SK-N-MC (cell line): ENCODE results near the gene C2CD3.
"Not testable (repeated sequence)": the region's sequence is repeated elsewhere in the genome, so short reads cannot be mapped to it uniquely, and the experiment has no call there.

ENCODE experiments used
- DNase-seq: peaks from one replicate; pipeline ENCODE4 v3.0.0-alpha.2; 2011; ENCODE audit warnings: low read depth, low spot score
- H3K27ac ChIP-seq: fragments of 200-600 bp; sonication (generic); 2 replicates; pipeline ENCODE4 v1.5.1; 2016; ENCODE audit warnings: mixed run types
- H3K36me3 ChIP-seq: fragments of 200-600 bp; sonication (generic); 2 replicates; pipeline ENCODE4 v1.6.1; 2017; ENCODE audit warnings: antibody characterized with exemption, low read length, mixed read lengths; ENCODE audit not compliant: insufficient read depth
- H3K4me3 ChIP-seq: fragments of 200-600 bp; sonication (generic); 2 replicates; pipeline ENCODE4 v1.5.1; 2016
- H3K9ac ChIP-seq: fragments of 200-600 bp; sonication (generic); 2 replicates; pipeline ENCODE4 v1.8.0; 2017; ENCODE audit warnings: mixed run types, mixed read lengths; ENCODE audit not compliant: insufficient read length
- H3K9me3 ChIP-seq: fragments of 200-600 bp; sonication (generic); 2 replicates; pipeline ENCODE4 v1.6.1; 2017; ENCODE audit warnings: low read depth, mild to moderate bottlenecking, antibody characterized with exemption, low read length, moderate library complexity, mixed read lengths
- EZH2 ChIP-seq: fragments of 200-600 bp; sonication (generic); IDR thresholded peaks from one replicate; pipeline ENCODE4 v1.6.1; 2017; ENCODE audit warnings: antibody characterized with exemption
- FOXP2 ChIP-seq: optimal IDR thresholded peaks from 2 replicates; pipeline ENCODE3; 2011; ENCODE audit warnings: mild to moderate bottlenecking, moderate library complexity; ENCODE audit not compliant: insufficient read depth; ENCODE audit errors: extremely low read length, control extremely low read depth
- POLR2AphosphoS5 ChIP-seq: IDR thresholded peaks from 2 replicates; pipeline ENCODE4 v1.6.1; 2012; ENCODE audit warnings: mild to moderate bottlenecking, low read depth, low read length, borderline replicate concordance

Gene C2CD3

GRCh38 chr11:74091549-74091948 is 79.3 kb downstream of the C2CD3 start:
- DNase-seq, result no peak
- TF ChIP-seq FOXP2, result no peak
- no peak for TF ChIP-seq EZH2
- no peak for TF ChIP-seq POLR2AphosphoS5
- H3K9me3 ChIP-seq, result no peaks in the 10 kb centered on the region
- no peak overlapping the region for H3K4me3 ChIP-seq
- peaks cover 55% of the 10 kb centered on the region for H3K36me3 ChIP-seq
- no peak overlapping the region for H3K27ac ChIP-seq
- H3K9ac ChIP-seq, result no peak overlapping the region

DNA sequence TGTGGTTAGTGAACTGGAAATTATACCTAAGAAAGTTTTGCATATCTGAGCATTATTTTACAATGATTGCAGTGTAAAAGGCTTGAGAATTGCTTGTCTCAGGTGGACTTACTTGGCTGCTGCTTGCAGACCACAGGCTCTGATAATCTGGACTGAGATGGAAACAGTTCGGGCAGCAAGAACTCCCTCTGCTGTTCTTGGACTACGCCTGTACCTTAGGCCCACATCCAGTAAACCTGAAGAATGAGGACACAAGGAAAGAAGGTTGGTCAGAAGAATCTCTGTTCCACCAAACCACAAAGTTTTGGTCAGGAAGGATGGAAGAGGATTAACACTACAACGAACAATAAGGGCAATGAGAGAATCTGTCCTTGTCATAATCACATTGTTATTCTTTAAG is 80.1 kb downstream of the C2CD3 start:
- Histone ChIP-seq H3K27ac (no peak overlapping the region), H3K9ac (no peak overlapping the region), H3K36me3 (peaks cover 61% of the 10 kb centered on the region), H3K4me3 (no peak overlapping the region), H3K9me3 (no peaks in the 10 kb centered on the region)
- no peak for TF ChIP-seq EZH2
- no peak for TF ChIP-seq FOXP2
- TF ChIP-seq POLR2AphosphoS5, result no peak
- DNase-seq, result no peak

DNA sequence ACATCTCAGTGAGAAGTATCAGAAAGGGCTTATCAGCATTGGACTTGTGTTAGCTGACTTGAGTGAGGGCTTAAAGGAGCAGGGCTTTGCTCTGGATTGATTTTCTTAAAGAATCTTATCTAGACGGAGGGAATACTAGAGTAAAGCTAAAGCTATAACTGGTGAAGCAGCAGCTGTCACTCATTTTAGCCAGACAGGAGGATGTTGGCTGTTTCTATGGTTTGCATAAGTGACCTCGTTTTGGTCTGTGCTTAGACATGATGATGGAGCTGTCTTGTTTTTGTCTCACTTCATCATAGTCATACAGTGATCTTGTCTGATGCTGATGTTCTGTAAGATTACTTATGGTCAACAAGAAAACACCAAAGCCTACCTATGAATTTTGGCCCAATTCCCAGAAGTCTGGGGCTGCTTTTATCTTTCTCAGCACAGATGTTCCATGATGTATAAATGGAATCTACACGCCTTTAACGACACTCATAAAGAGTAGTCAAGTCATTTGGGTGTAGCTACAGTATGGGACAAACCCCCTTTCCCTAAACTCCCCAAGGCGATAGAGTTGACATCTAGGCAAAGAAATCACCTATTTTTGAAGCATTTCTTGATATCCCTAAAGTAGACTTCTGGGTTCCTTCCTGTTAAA is 84.4 kb downstream of the C2CD3 start:
- H3K36me3 ChIP-seq, result peaks cover 47% of the 10 kb centered on the region
- no peaks in the 10 kb centered on the region for H3K9me3 ChIP-seq
- H3K27ac ChIP-seq, result no peak overlapping the region
- no peak for TF ChIP-seq FOXP2
- DNase-seq, result no peak
- no peak overlapping the region for H3K4me3 ChIP-seq
- H3K9ac ChIP-seq, result no peak overlapping the region

DNA sequence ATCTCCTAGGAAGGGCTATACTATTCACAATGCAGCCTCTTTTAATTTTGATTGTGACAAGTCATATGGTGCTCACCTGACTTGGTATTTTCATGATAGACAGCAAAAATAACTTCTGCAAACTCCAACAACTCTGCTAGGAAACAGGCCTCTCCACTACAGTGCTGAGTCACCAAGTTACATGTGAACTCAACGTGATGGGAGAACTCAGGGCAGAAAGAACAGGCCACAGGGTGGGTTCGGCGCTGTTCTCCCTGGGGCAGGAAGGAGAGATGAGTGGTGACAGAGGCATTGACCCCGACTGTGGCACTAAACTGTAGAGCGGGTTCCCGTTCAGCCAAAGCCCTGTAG is 85.3 kb downstream of the C2CD3 start:
- peaks cover 44% of the 10 kb centered on the region for H3K36me3 ChIP-seq
- H3K27ac ChIP-seq, result no peak overlapping the region
- H3K4me3 ChIP-seq, result no peak overlapping the region
- H3K9ac ChIP-seq, result no peak overlapping the region
- no peak for DNase-seq
- H3K9me3 ChIP-seq, result no peaks in the 10 kb centered on the region
- no peak for TF ChIP-seq POLR2AphosphoS5
- no peak for TF ChIP-seq FOXP2
- no peak for TF ChIP-seq EZH2

DNA sequence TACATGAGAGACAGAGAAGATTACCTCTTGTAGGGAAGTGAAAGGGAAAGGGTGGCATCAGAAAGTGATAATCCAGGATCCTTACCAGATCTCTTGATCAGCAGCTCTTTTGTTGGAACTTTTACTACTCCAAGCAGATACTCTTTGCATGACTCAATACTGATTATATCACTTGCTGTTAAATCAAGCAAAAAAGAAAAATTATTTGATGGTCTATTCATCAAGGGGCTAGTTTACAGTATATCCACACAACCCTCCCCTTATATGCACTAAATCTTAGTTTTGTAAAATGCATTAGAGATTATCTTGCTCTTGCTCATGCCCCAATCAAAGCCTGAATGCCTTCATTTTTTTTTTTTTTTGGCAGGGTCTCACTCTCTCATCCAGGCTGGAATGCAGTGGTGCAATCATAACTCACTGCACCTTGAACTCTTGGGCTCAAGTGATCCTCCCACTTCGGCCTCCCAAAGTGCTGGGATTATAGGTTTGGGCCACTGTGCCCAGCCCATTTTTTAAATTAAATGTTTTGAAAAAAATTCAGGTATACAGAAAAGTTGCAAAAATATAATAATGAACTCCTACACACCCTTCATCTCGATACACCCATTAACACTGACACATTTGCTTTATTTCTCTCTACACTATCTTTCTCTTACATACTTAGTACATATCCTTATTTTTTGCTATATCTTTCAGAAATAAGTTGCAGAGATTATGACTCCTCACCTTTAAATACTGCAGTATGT is 85.8 kb downstream of the C2CD3 start:
- H3K36me3 ChIP-seq, result peaks cover 38% of the 10 kb centered on the region

DNA sequence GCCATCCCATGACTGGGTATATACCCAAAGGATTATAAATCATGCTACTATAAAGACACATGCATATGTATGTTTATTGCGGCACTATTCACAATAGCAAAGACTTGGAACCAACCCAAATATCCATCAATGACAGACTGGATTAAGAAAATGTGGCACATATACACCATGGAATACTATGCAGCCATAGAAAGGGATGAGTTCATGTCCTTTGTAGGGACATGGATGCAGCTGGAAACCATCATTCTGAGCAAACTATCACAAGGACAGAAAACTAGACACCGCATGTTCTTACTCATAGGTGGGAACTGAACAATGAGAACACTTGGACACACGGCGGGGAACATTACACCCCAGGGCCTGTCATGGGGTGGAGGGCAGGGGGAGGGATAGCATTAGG is 86.9 kb downstream of the C2CD3 start:
- H3K27ac ChIP-seq, H3K9ac ChIP-seq, H3K4me3 ChIP-seq, H3K9me3 ChIP-seq, DNase-seq: not testable (repeated sequence)
- peaks cover 28% of the 10 kb centered on the region for H3K36me3 ChIP-seq

More for the DNA sequence above, 85.8 kb downstream of the C2CD3 start:
- TF ChIP-seq POLR2AphosphoS5, result no peak
- no peak for TF ChIP-seq FOXP2
- no peak for TF ChIP-seq EZH2
- no peak overlapping the region for H3K27ac ChIP-seq
- no peak overlapping the region for H3K9ac ChIP-seq
- no peaks in the 10 kb centered on the region for H3K9me3 ChIP-seq
- no peak for DNase-seq
- no peak overlapping the region for H3K4me3 ChIP-seq

DNA sequence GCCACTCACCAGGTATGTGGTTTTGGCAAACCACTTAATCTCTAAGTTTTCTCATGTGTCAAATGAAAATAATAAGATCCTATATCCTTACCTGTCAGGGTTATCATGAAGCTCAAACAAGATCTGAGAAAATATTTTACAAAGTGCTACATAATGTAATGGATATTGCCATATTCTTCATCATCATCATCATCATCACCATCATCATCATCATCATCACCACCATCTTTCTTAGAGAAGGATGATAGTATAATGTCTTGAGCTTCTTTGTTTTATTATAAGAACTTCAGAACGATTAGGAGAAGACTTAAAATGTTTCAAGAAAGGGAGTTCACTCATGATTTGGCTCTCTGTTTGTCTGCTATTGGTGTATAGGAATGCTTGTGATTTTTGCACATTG is 89.4 kb downstream of the C2CD3 start:
- Histone ChIP-seq H3K9ac (no peak overlapping the region), H3K27ac (no peak overlapping the region), H3K9me3 (no peaks in the 10 kb centered on the region), H3K36me3 (peaks cover 33% of the 10 kb centered on the region), H3K4me3 (no peak overlapping the region)
- DNase-seq, result no peak
- TF ChIP-seq EZH2 (no peak), FOXP2 (no peak), POLR2AphosphoS5 (no peak)

GRCh38 chr11:74077193-74077592 is 93.6 kb downstream of the C2CD3 start:
- H3K9ac ChIP-seq, result no peak overlapping the region
- H3K9me3 ChIP-seq, result no peaks in the 10 kb centered on the region
- H3K27ac ChIP-seq, result no peak overlapping the region
- no peak for DNase-seq
- no peak overlapping the region for H3K4me3 ChIP-seq
- peaks cover 30% of the 10 kb centered on the region for H3K36me3 ChIP-seq
- TF ChIP-seq POLR2AphosphoS5, result no peak
- TF ChIP-seq EZH2, result no peak
- no peak for TF ChIP-seq FOXP2

DNA sequence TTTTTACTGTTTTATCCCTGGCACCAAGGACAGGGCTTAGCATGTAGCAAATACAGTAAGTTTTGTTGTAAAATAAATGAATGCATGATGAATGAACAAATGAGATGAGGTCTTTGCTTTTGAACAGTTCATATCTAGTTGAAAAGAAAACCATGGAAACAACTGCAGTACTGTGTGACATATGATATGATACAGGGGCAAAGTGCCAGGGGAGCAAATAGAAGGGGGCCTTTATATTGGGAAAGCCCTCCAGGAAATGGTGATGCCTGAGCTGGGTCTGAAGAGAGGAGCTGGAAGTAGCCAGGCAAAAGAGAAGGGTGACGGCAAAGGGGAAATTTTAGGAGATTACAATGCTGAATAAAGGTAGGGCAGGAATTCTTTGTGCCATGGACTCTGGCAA is 98.1 kb downstream of the C2CD3 start:
- H3K9me3 ChIP-seq, result no peaks in the 10 kb centered on the region
- H3K9ac ChIP-seq, result no peak overlapping the region
- peaks cover 32% of the 10 kb centered on the region for H3K36me3 ChIP-seq
- H3K4me3 ChIP-seq, result no peak overlapping the region
- no peak overlapping the region for H3K27ac ChIP-seq
- DNase-seq, result no peak
- TF ChIP-seq EZH2, result no peak

GRCh38 chr11:74072286-74072685 is 98.5 kb downstream of the C2CD3 start:
- Histone ChIP-seq H3K27ac (no peak overlapping the region), H3K9me3 (no peaks in the 10 kb centered on the region), H3K9ac (no peak overlapping the region), H3K4me3 (no peak overlapping the region), H3K36me3 (peaks cover 32% of the 10 kb centered on the region)
- DNase-seq, result no peak
- no peak for TF ChIP-seq POLR2AphosphoS5
- no peak for TF ChIP-seq FOXP2
- no peak for TF ChIP-seq EZH2
